Measurements from ENCODE around the gene MBD6.
A peak's percentile ranks its signal among the peaks of the same experiment; 100 is the strongest.

Gene MBD6

GRCh38 chr12:57522011-57522886 is at the start of gene MBD6:
TSS of gene MBD6 (plus strand) at chr12:57522824. CDS start at chr12:57524304, 1,480 bp downstream.
- DNase-seq (ENCODE audit: low read depth), result peak; percentile 74

- no peak for DNase-seq (ENCODE audit: low read depth)
Measured at GRCh38 chr12:57473392-57473791, 49.2 kb upstream of the MBD6 start.

- no peak for DNase-seq (ENCODE audit: low read depth)
Measured at GRCh38 chr12:57473886-57474285, 48.7 kb upstream of the MBD6 start.

GRCh38 chr12:57474430-57474829 is 48.2 kb upstream of the MBD6 start:
- no peak for DNase-seq (ENCODE audit: low read depth)

- DNase-seq (ENCODE audit: low read depth), result no peak
Measured at GRCh38 chr12:57474862-57475261, 47.8 kb upstream of the MBD6 start.

GRCh38 chr12:57475271-57476161 is 47.1 kb upstream of the MBD6 start:
- DNase-seq (ENCODE audit: low read depth), result no peak

- DNase-seq (ENCODE audit: low read depth), result no peak
Measured at GRCh38 chr12:57476162-57476992, 46.2 kb upstream of the MBD6 start.

- DNase-seq (ENCODE audit: low read depth), result no peak
Measured at GRCh38 chr12:57476993-57477709, 45.5 kb upstream of the MBD6 start.

- DNase-seq (ENCODE audit: low read depth), result no peak
Measured at GRCh38 chr12:57477710-57478681, 44.6 kb upstream of the MBD6 start.

GRCh38 chr12:57479043-57479375 is 43.6 kb upstream of the MBD6 start:
- DNase-seq (ENCODE audit: low read depth), result no peak

GRCh38 chr12:57479376-57480115 is 43.1 kb upstream of the MBD6 start, which contains the start of gene ARHGAP9:
TSS of gene ARHGAP9 (minus strand) at chr12:57479866. CDS start at chr12:57479406, 460 bp downstream.
- no peak for DNase-seq (ENCODE audit: low read depth)

GRCh38 chr12:57481671-57482070 is 41.0 kb upstream of the MBD6 start:
- DNase-seq (ENCODE audit: low read depth), result no peak

- DNase-seq (ENCODE audit: low read depth), result no peak
Measured at GRCh38 chr12:57483466-57483865, 39.2 kb upstream of the MBD6 start.

GRCh38 chr12:57485695-57486094 is 36.9 kb upstream of the MBD6 start:
- DNase-seq (ENCODE audit: low read depth), result no peak

- no peak for DNase-seq (ENCODE audit: low read depth)
Measured at GRCh38 chr12:57487055-57487596, 35.5 kb upstream of the MBD6 start.

GRCh38 chr12:57487597-57488401 is 34.8 kb upstream of the MBD6 start, which contains the start of gene MARS1:
TSS of gene MARS1 (plus strand) at chr12:57488068. CDS start at chr12:57488091, 23 bp downstream.
- DNase-seq (ENCODE audit: low read depth), result peak; percentile 90

- no peak for DNase-seq (ENCODE audit: low read depth)
Measured at GRCh38 chr12:57488402-57489156, 34.0 kb upstream of the MBD6 start.

Measured in HS-5 (cell line).